ENCODE data around the gene ANKRD13B. TPM values are rescaled to one million over a fixed set of nuclear protein-coding genes. Genes with fewer than 3 reads are reported as not detected.
A peak's percentile ranks its signal among the peaks of the same experiment; 100 is the strongest.

Gene ANKRD13B
- total RNA-seq, 2 donors from 2014 or later: 11.5 to 35.5 TPM

- Histone ChIP-seq H3K27ac (no peak overlapping the region), H3K4me3 (no peak overlapping the region), H3K9me3 (no peaks in the 10 kb centered on the region), H3K27me3 (replicated peaks; ENCODE audit: insufficient read depth) (no peaks in the 10 kb centered on the region), H3K36me3 (no peaks in the 10 kb centered on the region), H3K4me1 (ENCODE audit: control insufficient read depth in 1 of 2, low read depth in 2 of 2) (peaks cover 21 to 60% of the 10 kb centered on the region in 2 donors)
- no peak for ATAC-seq (ENCODE audit: insufficient number of reproducible peaks, low FRiP score, low read depth)
- no peak for TF ChIP-seq CTCF (IDR thresholded peaks at IDR 0.05)
- DNase-seq (ENCODE audit: low spot score): no peak
Measured at GRCh38 chr17:29586676-29587469, 6.1 kb upstream of the ANKRD13B start.

GRCh38 chr17:29587591-29587990 lies 5.3 kb upstream of the ANKRD13B start:
- no peak overlapping the region for H3K27ac ChIP-seq
- no peaks in the 10 kb centered on the region for H3K27me3 ChIP-seq (replicated peaks; ENCODE audit: insufficient read depth)
- no peaks in the 10 kb centered on the region for H3K9me3 ChIP-seq
- no peaks in the 10 kb centered on the region for H3K36me3 ChIP-seq
- TF ChIP-seq CTCF (IDR thresholded peaks at IDR 0.05): no peak
- DNase-seq (ENCODE audit: low spot score) (no peak), ATAC-seq (ENCODE audit: insufficient number of reproducible peaks, low FRiP score, low read depth) (no peak)
- no peak overlapping the region for H3K4me3 ChIP-seq
- H3K4me1 ChIP-seq (ENCODE audit: control insufficient read depth in 1 of 2, low read depth in 2 of 2): peaks cover 28 to 67% of the 10 kb centered on the region in 2 donors

- H3K9me3 ChIP-seq: no peaks in the 10 kb centered on the region
- no peak for TF ChIP-seq CTCF (IDR thresholded peaks at IDR 0.05)
- no peaks in the 10 kb centered on the region for H3K27me3 ChIP-seq (replicated peaks; ENCODE audit: insufficient read depth)
- no peaks in the 10 kb centered on the region for H3K36me3 ChIP-seq
- no peak for ATAC-seq (ENCODE audit: insufficient number of reproducible peaks, low FRiP score, low read depth)
- H3K4me3 ChIP-seq: peak overlapping the region; percentile 78
- DNase-seq (ENCODE audit: low spot score): no peak
- peaks cover 31 to 70% of the 10 kb centered on the region in 2 donors for H3K4me1 ChIP-seq (ENCODE audit: control insufficient read depth in 1 of 2, low read depth in 2 of 2)
- H3K27ac ChIP-seq: peak overlapping the region; percentile 57 to 77
Measured at GRCh38 chr17:29588017-29588561, 4.8 kb upstream of the ANKRD13B start.

- Histone ChIP-seq H3K9me3 (no peaks in the 10 kb centered on the region), H3K36me3 (no peaks in the 10 kb centered on the region), H3K4me3 (peak overlapping the region; percentile 78), H3K4me1 (ENCODE audit: control insufficient read depth in 1 of 2, low read depth in 2 of 2) (peaks cover 33 to 73% of the 10 kb centered on the region in 2 donors), H3K27ac (peak overlapping the region; percentile 57 to 77), H3K27me3 (replicated peaks; ENCODE audit: insufficient read depth) (no peaks in the 10 kb centered on the region)
- DNase-seq (ENCODE audit: low spot score) (no peak), ATAC-seq (ENCODE audit: insufficient number of reproducible peaks, low FRiP score, low read depth) (no peak)
- TF ChIP-seq CTCF (IDR thresholded peaks at IDR 0.05): no peak
Measured at GRCh38 chr17:29588562-29589411, 4.1 kb upstream of the ANKRD13B start.
